Uterus (tissue), 2 donors: Measurements from ENCODE around the gene KIAA1217.

ENCODE experiments used
- POLR2A ChIP-seq, 2 donors: fragments of 450-650 bp; IDR thresholded peaks; one replicate each; pipeline ENCODE4 v1.6.1; 2016; ENCODE audit warnings: antibody characterized with exemption in 2 of 2, mild to moderate bottlenecking in 1 of 2, moderate library complexity in 1 of 2
- TF ChIP-seq, protein P1 (sequence below), 4 experiments: fragments of 200-600 bp in 2 of 4; fragments of 450-650 bp in 2 of 4; sonication (generic) in 2 of 4; IDR thresholded peaks; one replicate each; pipeline ENCODE4 v1.5.1; 2016 to 2019; ENCODE audit warnings: antibody characterized with exemption in 4 of 4, mild to moderate bottlenecking in 2 of 4, moderate library complexity in 1 of 4

DNA sequence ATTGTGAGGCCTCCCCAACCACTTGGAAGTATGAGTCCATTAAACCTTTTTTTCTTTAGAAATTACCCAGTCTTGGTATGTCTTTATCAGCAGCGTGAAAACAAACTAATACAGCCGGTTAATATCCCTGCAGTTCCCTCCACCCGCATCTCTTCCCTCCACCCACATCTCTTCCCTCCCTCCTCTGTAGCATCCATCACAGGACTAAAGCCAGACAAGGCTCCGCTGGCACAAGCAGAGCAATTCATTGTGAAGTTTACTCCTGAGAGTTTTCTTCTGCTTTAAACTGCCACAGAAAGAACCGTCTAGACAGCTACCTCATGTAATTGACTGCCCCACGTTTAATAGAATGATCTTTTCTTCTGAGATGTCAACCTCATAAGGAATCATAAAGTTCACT lies 131.5 kb downstream of the KIAA1217 start:
- TF ChIP-seq, protein P1, sequence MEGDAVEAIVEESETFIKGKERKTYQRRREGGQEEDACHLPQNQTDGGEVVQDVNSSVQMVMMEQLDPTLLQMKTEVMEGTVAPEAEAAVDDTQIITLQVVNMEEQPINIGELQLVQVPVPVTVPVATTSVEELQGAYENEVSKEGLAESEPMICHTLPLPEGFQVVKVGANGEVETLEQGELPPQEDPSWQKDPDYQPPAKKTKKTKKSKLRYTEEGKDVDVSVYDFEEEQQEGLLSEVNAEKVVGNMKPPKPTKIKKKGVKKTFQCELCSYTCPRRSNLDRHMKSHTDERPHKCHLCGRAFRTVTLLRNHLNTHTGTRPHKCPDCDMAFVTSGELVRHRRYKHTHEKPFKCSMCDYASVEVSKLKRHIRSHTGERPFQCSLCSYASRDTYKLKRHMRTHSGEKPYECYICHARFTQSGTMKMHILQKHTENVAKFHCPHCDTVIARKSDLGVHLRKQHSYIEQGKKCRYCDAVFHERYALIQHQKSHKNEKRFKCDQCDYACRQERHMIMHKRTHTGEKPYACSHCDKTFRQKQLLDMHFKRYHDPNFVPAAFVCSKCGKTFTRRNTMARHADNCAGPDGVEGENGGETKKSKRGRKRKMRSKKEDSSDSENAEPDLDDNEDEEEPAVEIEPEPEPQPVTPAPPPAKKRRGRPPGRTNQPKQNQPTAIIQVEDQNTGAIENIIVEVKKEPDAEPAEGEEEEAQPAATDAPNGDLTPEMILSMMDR (IDR thresholded peaks at IDR 0.05), result no peak
- TF ChIP-seq POLR2A (IDR thresholded peaks at IDR 0.05), result no peak
